Measurements from ENCODE around the gene IL4R.

GRCh38 chr16:27264151-27264550 lies 49.6 kb upstream of the IL4R start:
- TF ChIP-seq MAFG (CRISPR knock-in tag; IDR thresholded peaks at IDR 0.05) (no peak), USF2 (IDR thresholded peaks at IDR 0.05; ENCODE audit: low read depth, low read length) (no peak), USF2 (CRISPR knock-in tag; IDR thresholded peaks at IDR 0.05; ENCODE audit: borderline replicate concordance) (no peak), IRF1 (CRISPR knock-in tag; IDR thresholded peaks at IDR 0.05; ENCODE audit: low read depth) (no peak), SIN3A (IDR thresholded peaks at IDR 0.05; ENCODE audit: borderline replicate concordance, low read depth, low read length) (no peak), RFXAP (CRISPR knock-in tag; IDR thresholded peaks at IDR 0.05; ENCODE audit: borderline replicate concordance) (no peak), ETV5 (CRISPR knock-in tag; IDR thresholded peaks at IDR 0.05; ENCODE audit: borderline replicate concordance) (peak; percentile 77; the same call in 1 of the 2 replicates), MAX (IDR thresholded peaks at IDR 0.05) (no peak), EZH2 (conservative IDR thresholded peaks at IDR 0.05; ENCODE audit: low read depth, low read length) (no peak), MAZ (IDR thresholded peaks at IDR 0.05; ENCODE audit: borderline replicate concordance, low read depth, low read length) (no peak), MAZ (CRISPR knock-in tag; IDR thresholded peaks at IDR 0.05; ENCODE audit: low read depth) (no peak), PRDM4 (CRISPR knock-in tag; IDR thresholded peaks at IDR 0.05; ENCODE audit: borderline replicate concordance) (no peak), MAFK (conservative IDR thresholded peaks at IDR 0.05 in 1 of 2, IDR thresholded peaks at IDR 0.05 in 1 of 2; ENCODE audit: low read length in 2 of 2) (no peak), SP5 (CRISPR knock-in tag; IDR thresholded peaks at IDR 0.05; ENCODE audit: borderline replicate concordance, low read depth) (no peak), NFIB (CRISPR knock-in tag; IDR thresholded peaks at IDR 0.05; ENCODE audit: borderline replicate concordance) (no peak), CENPX (CRISPR knock-in tag; IDR thresholded peaks at IDR 0.05) (no peak)

Data from HepG2 (cell line).